Right atrium auricular region (tissue), 2 donors: Measurements from ENCODE around the gene LINS1. TPM values are rescaled to one million over a fixed set of nuclear protein-coding genes. Genes with fewer than 3 reads are reported as not detected.

Experiments used
- DNase-seq: peaks from one replicate; pipeline ENCODE4 v3.0.0-alpha.2; 2019; ENCODE audit warnings: low spot score
- H3K27ac ChIP-seq, 2 donors: fragments of 200-600 bp; sonication (generic); 1 replicate in 1 of 2; 2 replicates in 1 of 2; pipeline ENCODE4 v1.5.1; 2016 to 2019
- H3K27me3 ChIP-seq, 2 donors: fragments of 200-600 bp; sonication (generic); one replicate each; pipeline versions ENCODE4 v1.5.1 to v1.6.0; 2017 to 2019
- H3K36me3 ChIP-seq: fragments of 200-600 bp; sonication (generic); one replicate; pipeline ENCODE4 v1.5.1; 2016
- H3K4me1 ChIP-seq, 2 donors: fragments of 200-600 bp; sonication (generic); one replicate each; pipeline versions ENCODE4 v1.5.1 to v1.6.0; 2017 to 2019
- H3K4me3 ChIP-seq, 2 donors: fragments of 200-600 bp; sonication (generic); 1 replicate in 1 of 2; 2 replicates in 1 of 2; pipeline ENCODE4 v1.5.1; 2017 to 2019; ENCODE audit warnings: mild to moderate bottlenecking in 1 of 2, moderate library complexity in 1 of 2
- H3K9me3 ChIP-seq, 2 donors: fragments of 200-600 bp; sonication (generic); one replicate each; pipeline ENCODE4 v1.5.1; 2019
- CTCF ChIP-seq, 2 donors: fragments of 200-600 bp; sonication (generic); IDR thresholded peaks; one replicate each; pipeline ENCODE4 v1.5.1; 2019; ENCODE audit warnings: antibody characterized with exemption in 2 of 2
- total RNA-seq, 2 donors: library from RNA; depleted of rRNA; stranded (reverse); fragments of >200 nt; gene quantifications; one replicate each; pipeline ENCODE4 v1.1.0, GENCODE V29; 2016

The LINS1 gene
- total RNA-seq, 2 donors from 2014 or later: 8.8 to 8.9 TPM

DNA sequence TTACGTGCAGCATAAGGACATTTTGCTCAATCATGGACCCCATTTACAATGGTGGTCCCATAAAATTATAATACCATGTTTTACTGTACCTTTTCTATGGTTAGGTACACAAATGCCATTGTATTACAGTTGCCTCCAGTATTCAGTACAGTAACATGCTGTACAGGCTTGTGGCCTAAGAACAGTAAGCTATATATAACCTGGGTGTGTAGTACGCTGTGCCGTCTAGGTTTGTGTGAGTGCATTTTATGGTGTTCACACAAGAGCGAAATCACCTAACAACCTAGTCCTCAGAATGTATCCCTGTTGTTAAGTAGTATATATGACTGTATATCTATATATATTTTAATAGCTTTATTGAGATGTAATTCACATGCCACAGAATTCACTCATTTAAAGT, 12.9 kb upstream of the LINS1 start:
- no peaks in the 10 kb centered on the region for H3K9me3 ChIP-seq
- no peak overlapping the region for H3K4me3 ChIP-seq
- DNase-seq: no peak
- H3K27me3 ChIP-seq: no peaks in the 10 kb centered on the region
- H3K27ac ChIP-seq: no peak overlapping the region
- TF ChIP-seq CTCF (IDR thresholded peaks at IDR 0.05): no peak
- H3K36me3 ChIP-seq: peaks cover 28% of the 10 kb centered on the region
- H3K4me1 ChIP-seq: no peaks in the 10 kb centered on the region

DNA sequence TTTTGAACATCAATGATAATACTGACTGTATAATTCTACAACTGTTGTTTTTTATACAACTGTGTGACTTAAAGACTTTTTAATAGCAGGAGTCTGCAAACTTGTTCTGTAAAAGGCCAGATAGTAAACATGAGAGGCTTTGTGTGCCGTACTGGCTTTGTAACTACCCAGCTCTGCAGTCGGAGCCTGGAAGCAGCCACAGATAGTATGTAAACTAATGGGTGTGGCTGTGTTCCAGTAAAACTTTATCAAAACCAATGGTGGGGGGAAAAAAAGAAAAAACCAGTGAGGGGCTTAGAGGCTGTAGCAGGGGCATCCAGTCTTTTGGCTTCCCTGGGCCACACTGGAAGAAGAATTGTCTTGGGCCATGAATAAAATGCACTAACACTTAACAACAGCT, 12.4 kb upstream of the LINS1 start:
- Histone ChIP-seq H3K36me3 (peaks cover 28% of the 10 kb centered on the region), H3K27ac (no peak overlapping the region), H3K4me1 (no peaks in the 10 kb centered on the region), H3K4me3 (no peak overlapping the region), H3K27me3 (no peaks in the 10 kb centered on the region), H3K9me3 (no peaks in the 10 kb centered on the region)
- TF ChIP-seq CTCF (IDR thresholded peaks at IDR 0.05): no peak
- DNase-seq: no peak

DNA sequence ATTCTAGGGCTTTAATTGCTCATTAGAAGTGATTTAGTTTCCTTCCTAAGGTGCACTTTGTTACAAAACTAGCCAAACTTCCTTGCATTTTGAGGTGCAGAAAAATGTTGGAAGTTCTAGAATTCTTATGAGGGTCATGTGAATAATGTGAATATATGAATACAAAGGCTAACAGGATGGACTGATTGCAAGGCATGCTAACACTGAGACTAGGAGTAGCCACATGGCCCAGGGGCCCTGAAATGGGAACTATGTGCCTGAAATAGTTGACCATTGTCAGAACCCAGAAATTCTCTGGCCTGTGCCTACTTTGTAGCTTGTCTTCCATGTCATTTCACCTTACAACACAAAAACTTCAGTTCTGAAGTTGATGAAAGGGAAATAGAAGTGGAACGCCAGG, 11.2 kb upstream of the LINS1 start:
- Histone ChIP-seq H3K27me3 (no peaks in the 10 kb centered on the region), H3K27ac (no peak overlapping the region), H3K4me1 (no peaks in the 10 kb centered on the region), H3K9me3 (no peaks in the 10 kb centered on the region), H3K36me3 (peaks cover 28% of the 10 kb centered on the region), H3K4me3 (no peak overlapping the region)
- DNase-seq: no peak
- TF ChIP-seq CTCF (IDR thresholded peaks at IDR 0.05): no peak

DNA sequence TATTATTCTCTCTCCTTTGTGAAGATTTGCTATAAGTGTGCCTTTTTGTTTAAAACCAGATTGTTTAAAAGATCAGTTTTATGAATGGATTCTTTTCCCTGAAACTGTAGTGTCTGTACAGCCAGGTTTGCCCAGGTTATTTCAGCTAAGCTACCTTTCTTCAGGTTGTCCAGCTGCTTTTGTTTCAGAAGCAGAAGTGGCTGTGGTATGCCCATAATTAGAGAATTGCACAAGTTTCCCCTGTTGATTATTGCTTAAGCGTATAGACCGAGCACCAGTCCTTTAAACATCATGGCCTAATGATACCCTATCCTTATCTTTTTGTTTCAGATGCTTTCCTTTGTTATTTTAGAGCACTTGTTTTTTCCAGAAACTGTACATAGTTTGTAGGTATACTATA, 10.6 kb upstream of the LINS1 start:
- Histone ChIP-seq H3K27ac (no peak overlapping the region), H3K4me3 (no peak overlapping the region), H3K4me1 (no peaks in the 10 kb centered on the region), H3K36me3 (peaks cover 28% of the 10 kb centered on the region), H3K27me3 (no peaks in the 10 kb centered on the region), H3K9me3 (no peaks in the 10 kb centered on the region)
- no peak for TF ChIP-seq CTCF (IDR thresholded peaks at IDR 0.05)
- DNase-seq: no peak

DNA sequence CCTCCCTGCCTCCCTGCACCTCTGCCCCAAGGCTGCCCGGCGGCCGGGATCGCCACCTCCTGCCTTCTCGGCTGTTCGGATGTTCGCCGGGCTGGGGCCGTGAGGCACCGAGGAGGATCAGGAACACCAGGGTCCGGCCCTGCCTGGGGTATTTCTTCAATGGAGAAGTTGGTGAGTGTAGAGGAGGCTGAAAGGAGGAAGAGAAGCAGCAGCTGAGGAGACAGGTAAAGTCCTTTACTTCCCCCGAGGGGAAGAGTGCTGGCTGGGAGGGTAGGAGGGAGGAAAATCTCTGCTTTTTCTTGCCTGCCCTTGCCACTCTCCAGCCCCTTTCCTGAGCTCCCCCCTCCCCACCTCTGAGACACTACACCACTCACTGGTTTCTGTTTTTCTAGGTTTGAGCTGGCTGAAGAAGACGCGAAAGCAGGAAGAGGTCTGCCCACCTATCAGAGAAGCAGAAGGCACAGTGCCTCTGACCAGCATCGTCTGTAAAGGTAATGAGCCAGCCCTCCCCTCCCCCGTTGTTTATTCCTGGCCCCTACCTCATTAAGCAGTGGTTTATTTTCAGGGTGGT, 924 bp upstream of the LINS1 start:
- no peak for TF ChIP-seq CTCF (IDR thresholded peaks at IDR 0.05)
- H3K27me3 ChIP-seq: no peaks in the 10 kb centered on the region
- no peak for DNase-seq
- no peaks in the 10 kb centered on the region for H3K9me3 ChIP-seq
- H3K27ac ChIP-seq: peak overlapping the region; percentile 82 to 83
- H3K36me3 ChIP-seq: no peaks in the 10 kb centered on the region
- H3K4me1 ChIP-seq: peaks cover 0 to 25% of the 10 kb centered on the region in 2 donors
- peak overlapping the region; percentile 86 to 88 for H3K4me3 ChIP-seq

- DNase-seq: no peak
- Histone ChIP-seq H3K9me3 (no peaks in the 10 kb centered on the region), H3K36me3 (no peaks in the 10 kb centered on the region), H3K4me1 (peaks cover 0 to 28% of the 10 kb centered on the region in 2 donors), H3K4me3 (peak overlapping the region; percentile 88 to 94), H3K27me3 (no peaks in the 10 kb centered on the region), H3K27ac (peak overlapping the region; percentile 77 to 86)
- no peak for TF ChIP-seq CTCF (IDR thresholded peaks at IDR 0.05)
Observed at GRCh38 chr15:100601617-100602063, 344 bp downstream of the LINS1 start.
